ENCODE results near the gene RASD1. TPM values are rescaled to one million over a fixed set of nuclear protein-coding genes. Genes with fewer than 3 reads are reported as not detected.

RASD1 gene, protein sequence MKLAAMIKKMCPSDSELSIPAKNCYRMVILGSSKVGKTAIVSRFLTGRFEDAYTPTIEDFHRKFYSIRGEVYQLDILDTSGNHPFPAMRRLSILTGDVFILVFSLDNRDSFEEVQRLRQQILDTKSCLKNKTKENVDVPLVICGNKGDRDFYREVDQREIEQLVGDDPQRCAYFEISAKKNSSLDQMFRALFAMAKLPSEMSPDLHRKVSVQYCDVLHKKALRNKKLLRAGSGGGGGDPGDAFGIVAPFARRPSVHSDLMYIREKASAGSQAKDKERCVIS
- polyA plus RNA-seq (2013, experiment 1 of 2), result 1.4 TPM
- 1.2 TPM for polyA plus RNA-seq (2013, experiment 2 of 2)

DNA sequence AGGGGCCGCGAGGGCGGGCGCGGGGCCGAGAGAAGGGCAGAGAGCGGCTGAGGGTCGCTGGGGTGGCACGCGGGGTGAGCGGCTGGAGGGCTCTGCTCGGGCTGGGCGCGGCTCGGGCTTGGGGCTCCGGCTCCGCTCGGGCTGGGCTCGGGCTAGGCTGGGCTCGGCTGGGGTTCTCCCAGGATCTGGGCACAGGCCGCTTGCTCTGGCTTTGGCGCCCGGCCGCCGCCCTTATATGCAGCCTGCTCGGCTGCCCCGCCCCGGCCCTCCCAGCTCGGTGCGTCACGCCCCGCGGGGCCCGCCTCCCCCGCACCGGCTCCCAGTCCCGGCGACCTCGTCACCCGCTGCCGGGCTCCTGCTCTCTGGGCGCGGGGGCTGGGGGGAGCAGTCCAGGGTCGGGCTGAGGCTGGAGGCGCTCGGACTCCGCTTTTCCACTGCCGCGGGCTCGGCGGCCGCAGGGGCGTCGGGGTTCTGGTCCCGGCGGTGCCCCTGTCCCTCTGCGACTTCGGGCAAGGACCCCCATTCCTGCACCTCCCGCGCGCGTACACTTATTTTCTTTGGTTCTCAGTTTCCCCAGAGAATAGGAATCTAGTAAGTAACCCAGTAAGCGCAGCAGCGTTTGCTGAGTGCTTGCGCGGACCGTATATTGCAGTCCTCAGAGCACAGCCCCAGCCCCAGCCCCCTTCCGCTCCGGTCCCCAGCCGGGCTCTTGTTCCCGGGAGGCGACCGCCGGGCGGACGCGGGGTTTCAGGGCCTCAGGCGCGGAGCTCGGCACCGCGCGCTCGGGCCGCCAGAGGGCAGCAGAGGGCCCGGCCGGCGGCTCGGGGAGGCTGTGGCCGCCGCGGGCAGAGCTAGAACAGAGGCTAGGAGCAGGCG lies at the start of gene RASD1:
RASD1 (minus strand) TSS at position 207 of the 876 bp plus-strand sequence. CDS start 214 bp downstream, outside the sequence.
- Histone ChIP-seq H3K4me1 (ENCODE audit: insufficient read depth, low read length) (peaks cover 22% of the 10 kb centered on the region), H3K9ac (ENCODE audit: low read depth, low read length) (peak within 1 kb of the TSS; percentile 62), H3K9me3 (ENCODE audit: insufficient read depth, low read depth, low read length) (no peaks in the 10 kb centered on the region), H3K36me3 (ENCODE audit: insufficient read depth, low read length) (peaks cover 18% of the 10 kb centered on the region), H3K27ac (ENCODE audit: low read depth, low read length) (no peak within 1 kb of the TSS), H3K4me3 (ENCODE audit: low read length) (peak within 1 kb of the TSS; percentile 72), H3K27me3 (ENCODE audit: insufficient read depth, low read length) (peaks cover 27% of the 10 kb centered on the region)
- WGBS, result under 1% methylated on average over 93 of the region's 93 CpGs

DNA sequence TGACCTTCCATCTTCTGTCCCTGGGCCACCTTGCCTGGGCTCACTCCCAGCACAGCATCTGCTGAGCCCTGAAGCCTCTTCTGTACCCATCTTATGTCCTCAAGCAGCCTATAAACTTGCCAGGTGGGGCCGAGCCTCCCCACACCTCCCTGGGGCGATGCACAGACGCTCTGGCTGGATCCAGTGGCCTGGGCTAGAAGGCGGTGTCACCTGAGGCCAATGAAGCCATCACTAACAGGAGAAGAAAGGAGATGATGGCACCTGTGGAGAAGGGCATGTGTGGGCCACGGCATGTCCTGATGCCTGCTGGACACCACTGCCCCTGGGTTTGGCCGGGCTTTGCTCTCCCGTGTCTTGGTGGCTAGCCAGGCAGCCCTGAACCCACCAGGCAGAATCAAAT lies 49.8 kb upstream of the RASD1 start:
- Histone ChIP-seq H3K4me3 (ENCODE audit: low read length) (no peak overlapping the region), H3K9me3 (ENCODE audit: insufficient read depth, low read depth, low read length) (no peaks in the 10 kb centered on the region), H3K27ac (ENCODE audit: low read depth, low read length) (no peak overlapping the region), H3K36me3 (ENCODE audit: insufficient read depth, low read length) (no peaks in the 10 kb centered on the region), H3K27me3 (ENCODE audit: insufficient read depth, low read length) (no peaks in the 10 kb centered on the region), H3K4me1 (ENCODE audit: insufficient read depth, low read length) (no peaks in the 10 kb centered on the region), H3K9ac (ENCODE audit: low read depth, low read length) (no peak overlapping the region)
- WGBS, result 94% methylated on average over 7 of the region's 7 CpGs

DNA sequence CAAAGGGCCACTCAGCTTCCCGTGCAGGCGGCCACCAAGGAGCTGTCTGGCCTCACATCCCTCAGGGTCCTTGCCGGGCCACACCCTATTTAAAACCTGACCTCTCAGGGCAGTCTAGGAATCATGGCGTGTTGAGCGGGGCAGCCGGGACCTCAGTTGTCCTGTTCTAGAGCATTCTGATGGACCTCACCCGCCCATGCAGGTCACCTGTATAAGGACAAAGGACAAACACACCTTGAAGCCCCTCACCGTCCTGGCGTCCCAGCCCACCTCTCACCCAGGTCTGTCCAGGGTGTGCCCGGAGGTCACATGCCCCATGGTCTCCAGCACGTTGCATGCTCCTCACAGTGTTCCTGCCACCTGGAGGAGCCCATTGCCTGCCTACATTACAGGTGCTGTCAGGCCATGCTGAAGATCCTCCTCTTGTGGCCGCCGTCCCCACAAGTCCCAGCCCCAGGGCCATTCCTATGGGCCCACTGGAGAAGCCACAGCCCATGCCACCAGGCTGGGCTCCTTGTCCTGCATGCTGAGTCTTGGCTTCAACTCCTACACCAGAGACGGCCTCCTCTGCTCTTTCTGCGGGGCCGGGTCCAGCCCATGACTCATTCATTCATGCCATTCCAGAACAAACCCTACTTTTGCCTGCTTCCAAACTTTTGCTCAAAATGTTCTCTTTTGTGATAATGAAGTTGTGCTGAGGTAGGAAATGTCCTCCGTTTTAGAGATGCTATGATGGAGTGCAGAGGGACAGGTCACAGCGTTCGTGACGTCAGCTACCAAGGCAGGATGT lies 49.0 kb upstream of the RASD1 start:
- Histone ChIP-seq H3K27ac (ENCODE audit: low read depth, low read length) (no peak overlapping the region), H3K4me3 (ENCODE audit: low read length) (no peak overlapping the region), H3K36me3 (ENCODE audit: insufficient read depth, low read length) (no peaks in the 10 kb centered on the region), H3K4me1 (ENCODE audit: insufficient read depth, low read length) (no peaks in the 10 kb centered on the region), H3K27me3 (ENCODE audit: insufficient read depth, low read length) (no peaks in the 10 kb centered on the region), H3K9ac (ENCODE audit: low read depth, low read length) (no peak overlapping the region), H3K9me3 (ENCODE audit: insufficient read depth, low read depth, low read length) (no peaks in the 10 kb centered on the region)
- 95% methylated on average over 20 of the region's 20 CpGs for WGBS

DNA sequence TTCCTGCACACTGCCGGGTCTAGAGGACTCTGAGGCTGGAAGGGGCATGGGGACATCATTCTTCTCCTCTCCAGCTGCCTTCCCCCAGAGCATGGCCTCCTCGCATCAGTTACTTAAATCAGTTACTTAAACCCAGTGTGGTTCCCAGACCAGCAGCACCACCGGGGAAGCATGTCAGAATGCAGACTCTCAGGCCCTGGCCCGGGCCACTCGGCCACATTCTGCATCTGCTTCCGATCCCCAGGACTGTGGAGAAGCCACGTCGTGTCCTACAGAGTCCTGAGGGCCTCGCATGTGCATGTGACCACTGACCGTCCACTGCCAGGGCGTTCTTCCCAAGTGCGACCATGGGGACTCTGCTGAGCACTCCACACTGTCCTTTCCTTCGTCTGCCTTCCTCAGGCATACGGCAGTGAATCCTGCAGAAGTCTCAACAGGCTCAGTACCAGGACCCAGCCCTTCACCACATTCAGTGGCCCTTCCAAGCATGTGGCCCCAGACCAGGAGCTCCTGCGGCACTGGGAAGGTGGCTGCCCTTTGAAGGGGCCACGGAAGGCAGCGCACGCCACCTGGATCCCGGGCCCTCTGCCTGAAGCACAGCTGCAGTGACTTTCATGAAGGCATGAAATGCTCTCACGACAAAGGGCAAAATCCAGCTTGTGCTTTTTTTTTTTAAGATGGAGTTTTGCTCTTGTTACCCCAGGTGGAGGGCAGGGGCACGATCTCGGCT lies 46.9 kb upstream of the RASD1 start:
- Histone ChIP-seq H3K9ac (ENCODE audit: low read depth, low read length) (no peak overlapping the region), H3K36me3 (ENCODE audit: insufficient read depth, low read length) (no peaks in the 10 kb centered on the region), H3K4me1 (ENCODE audit: insufficient read depth, low read length) (no peaks in the 10 kb centered on the region), H3K27ac (ENCODE audit: low read depth, low read length) (no peak overlapping the region), H3K27me3 (ENCODE audit: insufficient read depth, low read length) (no peaks in the 10 kb centered on the region), H3K9me3 (ENCODE audit: insufficient read depth, low read depth, low read length) (no peaks in the 10 kb centered on the region), H3K4me3 (ENCODE audit: low read length) (no peak overlapping the region)
- WGBS, result 95% methylated on average over 22 of the region's 22 CpGs

DNA sequence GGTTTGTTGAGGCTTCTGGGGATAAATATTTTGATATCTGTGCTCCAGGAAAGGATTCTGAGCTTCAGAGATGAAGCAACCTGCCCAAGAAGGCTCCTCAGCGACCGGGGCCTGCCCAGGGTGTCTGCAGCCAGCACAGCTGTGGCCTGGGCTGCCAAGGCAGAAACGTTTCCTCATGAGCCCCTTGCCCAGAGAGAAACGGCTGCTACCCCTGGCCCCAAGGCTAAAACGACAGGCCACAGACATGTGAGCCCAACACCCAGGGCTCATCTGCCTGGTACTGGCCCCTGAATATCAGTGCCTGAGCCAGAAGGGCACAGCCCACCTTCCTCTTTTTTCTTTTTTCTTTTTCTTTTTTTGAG lies 45.4 kb upstream of the RASD1 start:
- no peaks in the 10 kb centered on the region for H3K4me1 ChIP-seq (ENCODE audit: insufficient read depth, low read length)

DNA sequence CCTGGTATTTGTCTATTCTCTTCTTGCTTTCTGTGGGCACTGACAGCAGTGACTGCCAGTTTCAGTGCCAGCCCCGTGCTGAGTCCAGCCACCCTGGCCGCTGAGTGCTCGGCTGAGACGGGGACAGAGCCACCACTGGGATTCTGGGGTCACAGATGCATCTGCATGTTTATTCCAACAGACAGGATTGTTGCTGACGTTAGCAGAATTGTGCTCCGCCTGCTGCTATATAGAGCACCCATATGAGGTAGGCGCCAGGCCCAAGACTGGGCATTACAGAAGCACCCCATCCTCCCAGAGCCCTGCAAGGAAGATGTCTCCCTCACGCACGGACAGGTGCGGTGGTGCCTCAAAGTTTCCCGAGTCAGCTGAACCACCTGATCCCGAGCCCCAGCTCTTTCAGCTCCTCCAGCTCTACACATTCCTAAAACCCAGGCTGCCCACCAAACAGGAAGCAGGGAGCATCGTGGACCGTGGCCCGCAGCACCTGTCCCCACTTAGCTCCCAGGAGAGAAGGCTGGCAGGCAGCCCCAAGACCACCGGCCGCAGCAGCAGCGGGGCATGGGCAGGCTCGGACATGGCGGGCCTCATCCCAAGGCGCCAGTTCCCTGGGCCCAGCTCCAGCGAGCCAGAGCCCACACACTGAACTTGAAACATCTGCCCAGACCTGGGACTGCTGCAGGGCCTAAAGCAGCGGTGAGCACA lies 44.9 kb upstream of the RASD1 start:
- no peaks in the 10 kb centered on the region for H3K4me1 ChIP-seq (ENCODE audit: insufficient read depth, low read length)
- 89% methylated on average over 23 of the region's 23 CpGs for WGBS

More for the DNA sequence above, 45.4 kb upstream of the RASD1 start:
- no peak overlapping the region for H3K27ac ChIP-seq (ENCODE audit: low read depth, low read length)
- H3K9me3 ChIP-seq (ENCODE audit: insufficient read depth, low read depth, low read length), result no peaks in the 10 kb centered on the region
- no peak overlapping the region for H3K4me3 ChIP-seq (ENCODE audit: low read length)
- 86% methylated on average over 5 of the region's 5 CpGs for WGBS
- no peaks in the 10 kb centered on the region for H3K27me3 ChIP-seq (ENCODE audit: insufficient read depth, low read length)
- no peak overlapping the region for H3K9ac ChIP-seq (ENCODE audit: low read depth, low read length)
- H3K36me3 ChIP-seq (ENCODE audit: insufficient read depth, low read length), result no peaks in the 10 kb centered on the region; the same call in 1 of the 2 replicates

DNA sequence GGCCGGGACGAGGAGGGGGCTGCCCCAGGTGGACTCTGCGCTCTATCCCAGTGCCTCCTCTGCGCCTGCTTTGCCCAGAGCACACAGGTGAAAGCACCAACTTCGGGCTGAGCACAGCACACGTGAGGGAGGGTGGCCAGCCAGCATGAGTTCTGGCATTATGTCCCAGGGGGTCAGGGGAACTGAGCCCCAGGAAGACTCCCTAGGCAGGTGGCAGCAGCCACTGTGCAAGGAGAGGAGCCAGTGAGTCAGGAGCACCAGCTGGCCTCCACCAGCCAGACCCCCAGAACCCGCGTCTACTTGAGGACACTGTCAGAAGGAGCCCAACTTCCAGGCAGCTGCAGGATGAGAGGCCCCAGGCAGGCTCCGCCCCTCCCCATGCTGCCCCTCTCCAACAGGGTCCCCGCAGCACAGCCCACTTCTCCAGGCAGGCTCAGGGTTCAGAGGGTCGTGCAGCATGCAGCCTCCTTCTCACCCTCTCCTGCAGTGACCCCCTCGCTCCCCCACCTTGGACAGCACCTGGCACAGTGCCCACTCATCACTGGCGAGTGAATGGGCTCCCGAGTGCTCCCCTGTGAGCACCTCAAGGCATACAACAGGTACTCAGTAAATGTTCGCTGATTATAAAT lies 44.2 kb upstream of the RASD1 start:
- Histone ChIP-seq H3K4me3 (ENCODE audit: low read length) (no peak overlapping the region), H3K4me1 (ENCODE audit: insufficient read depth, low read length) (no peaks in the 10 kb centered on the region), H3K9ac (ENCODE audit: low read depth, low read length) (no peak overlapping the region), H3K27me3 (ENCODE audit: insufficient read depth, low read length) (no peaks in the 10 kb centered on the region), H3K36me3 (ENCODE audit: insufficient read depth, low read length) (no peaks in the 10 kb centered on the region; the same call in 1 of the 2 replicates), H3K27ac (ENCODE audit: low read depth, low read length) (no peak overlapping the region), H3K9me3 (ENCODE audit: insufficient read depth, low read depth, low read length) (no peaks in the 10 kb centered on the region)
- WGBS, result 85% methylated on average over 15 of the region's 15 CpGs

More for the DNA sequence above, 44.9 kb upstream of the RASD1 start:
- Histone ChIP-seq H3K27ac (ENCODE audit: low read depth, low read length) (no peak overlapping the region), H3K9me3 (ENCODE audit: insufficient read depth, low read depth, low read length) (no peaks in the 10 kb centered on the region), H3K36me3 (ENCODE audit: insufficient read depth, low read length) (no peaks in the 10 kb centered on the region; the same call in 1 of the 2 replicates), H3K9ac (ENCODE audit: low read depth, low read length) (no peak overlapping the region), H3K4me3 (ENCODE audit: low read length) (no peak overlapping the region), H3K27me3 (ENCODE audit: insufficient read depth, low read length) (no peaks in the 10 kb centered on the region)

DNA sequence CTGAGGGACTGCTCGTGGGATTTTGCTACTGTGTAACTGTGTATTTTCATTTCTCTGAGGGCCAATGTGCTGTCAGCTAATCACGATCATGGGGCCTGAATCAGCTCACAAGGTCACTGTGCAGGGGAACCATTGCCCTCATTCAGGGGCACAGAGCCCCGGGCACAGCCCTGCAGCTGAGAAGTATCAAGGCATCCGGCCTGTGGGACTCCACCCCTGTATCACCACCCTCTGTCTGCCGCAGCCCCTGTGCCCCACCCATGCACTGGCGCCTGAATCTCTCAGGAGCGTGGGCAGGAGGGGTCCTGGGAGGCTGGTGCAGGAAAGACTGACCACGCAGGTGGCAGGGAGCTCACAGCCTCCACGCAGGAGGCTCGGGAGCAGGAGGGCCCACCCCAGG lies 43.4 kb upstream of the RASD1 start:
- H3K36me3 ChIP-seq (ENCODE audit: insufficient read depth, low read length), result no peaks in the 10 kb centered on the region; the same call in 1 of the 2 replicates
- no peaks in the 10 kb centered on the region for H3K9me3 ChIP-seq (ENCODE audit: insufficient read depth, low read depth, low read length)
- H3K4me1 ChIP-seq (ENCODE audit: insufficient read depth, low read length), result no peaks in the 10 kb centered on the region
- H3K4me3 ChIP-seq (ENCODE audit: low read length), result no peak overlapping the region
- H3K27ac ChIP-seq (ENCODE audit: low read depth, low read length), result no peak overlapping the region
- no peak overlapping the region for H3K9ac ChIP-seq (ENCODE audit: low read depth, low read length)
- 90% methylated on average over 10 of the region's 10 CpGs for WGBS
- H3K27me3 ChIP-seq (ENCODE audit: insufficient read depth, low read length), result no peaks in the 10 kb centered on the region

DNA sequence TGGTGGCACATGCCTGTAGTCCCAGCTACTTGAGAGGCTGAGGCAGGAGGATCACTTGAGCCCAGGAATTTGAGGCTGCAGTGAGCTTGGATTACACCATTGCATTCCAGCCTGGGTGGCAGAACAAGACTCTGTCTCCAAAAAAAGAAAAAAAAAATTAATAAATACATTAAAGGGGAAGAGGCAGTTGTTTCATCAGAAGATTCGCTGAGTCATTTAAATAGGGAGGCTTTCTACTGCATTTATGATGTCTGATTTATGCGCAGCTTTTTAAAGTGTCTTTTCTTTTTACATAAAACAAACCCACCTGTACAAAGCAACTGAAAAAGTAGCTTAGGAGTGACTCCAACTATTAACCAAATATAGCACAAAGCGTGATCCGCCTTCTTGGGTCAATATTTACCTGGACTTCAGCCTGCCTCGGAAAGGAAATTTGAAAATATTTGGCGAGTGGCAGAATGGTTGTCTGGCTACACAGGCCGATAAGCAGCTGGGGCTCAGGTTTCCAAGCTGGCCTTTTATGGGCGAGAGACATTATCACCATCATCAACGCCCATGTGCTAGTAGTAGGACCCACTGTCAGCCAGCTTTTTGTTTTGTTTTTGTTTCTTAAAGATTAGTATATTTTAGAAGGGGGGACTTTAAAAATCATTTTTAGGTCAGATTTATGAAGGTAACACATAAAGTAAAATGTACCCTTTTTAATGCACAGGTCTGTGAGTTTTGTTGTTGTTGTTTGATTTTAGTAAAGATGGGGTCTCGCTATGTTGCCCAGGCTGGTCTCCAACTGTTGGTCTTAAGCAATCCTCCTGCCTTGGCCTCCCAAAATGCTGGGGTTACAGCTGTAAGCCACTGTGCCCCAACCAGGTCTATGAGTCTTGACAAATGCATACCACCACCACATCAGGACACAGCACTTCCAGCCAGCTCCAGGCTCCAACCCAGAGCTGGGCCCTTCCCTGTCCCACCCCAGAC lies 42.5 kb upstream of the RASD1 start:
- 94% methylated on average over 10 of the region's 10 CpGs for WGBS
- no peaks in the 10 kb centered on the region for H3K27me3 ChIP-seq (ENCODE audit: insufficient read depth, low read length)
- H3K9me3 ChIP-seq (ENCODE audit: insufficient read depth, low read depth, low read length), result no peaks in the 10 kb centered on the region
- no peaks in the 10 kb centered on the region; the same call in 1 of the 2 replicates for H3K36me3 ChIP-seq (ENCODE audit: insufficient read depth, low read length)
- no peaks in the 10 kb centered on the region for H3K4me1 ChIP-seq (ENCODE audit: insufficient read depth, low read length)
- H3K27ac ChIP-seq (ENCODE audit: low read depth, low read length), result no peak overlapping the region
- H3K9ac ChIP-seq (ENCODE audit: low read depth, low read length), result no peak overlapping the region
- no peak overlapping the region for H3K4me3 ChIP-seq (ENCODE audit: low read length)
